Tibial nerve (tissue), 3 donors: ENCODE measurements around the gene RNF149.

Experiments
- POLR2A ChIP-seq, 2 donors: fragments of 450-650 bp; IDR thresholded peaks; one replicate each; pipeline ENCODE4 v1.6.1; 2017; ENCODE audit warnings: antibody characterized with exemption in 2 of 2, mild to moderate bottlenecking in 2 of 2, moderate library complexity in 2 of 2
- TF ChIP-seq, protein P1 (sequence below), 5 experiments: fragments of 200-600 bp in 3 of 5; fragments of 450-650 bp in 2 of 5; sonication (generic) in 3 of 5; IDR thresholded peaks; one replicate each; pipeline ENCODE4 v1.5.1; 2016 to 2019; ENCODE audit warnings: antibody characterized with exemption in 5 of 5, mild to moderate bottlenecking in 3 of 5, moderate library complexity in 2 of 5

- TF ChIP-seq, protein P1, sequence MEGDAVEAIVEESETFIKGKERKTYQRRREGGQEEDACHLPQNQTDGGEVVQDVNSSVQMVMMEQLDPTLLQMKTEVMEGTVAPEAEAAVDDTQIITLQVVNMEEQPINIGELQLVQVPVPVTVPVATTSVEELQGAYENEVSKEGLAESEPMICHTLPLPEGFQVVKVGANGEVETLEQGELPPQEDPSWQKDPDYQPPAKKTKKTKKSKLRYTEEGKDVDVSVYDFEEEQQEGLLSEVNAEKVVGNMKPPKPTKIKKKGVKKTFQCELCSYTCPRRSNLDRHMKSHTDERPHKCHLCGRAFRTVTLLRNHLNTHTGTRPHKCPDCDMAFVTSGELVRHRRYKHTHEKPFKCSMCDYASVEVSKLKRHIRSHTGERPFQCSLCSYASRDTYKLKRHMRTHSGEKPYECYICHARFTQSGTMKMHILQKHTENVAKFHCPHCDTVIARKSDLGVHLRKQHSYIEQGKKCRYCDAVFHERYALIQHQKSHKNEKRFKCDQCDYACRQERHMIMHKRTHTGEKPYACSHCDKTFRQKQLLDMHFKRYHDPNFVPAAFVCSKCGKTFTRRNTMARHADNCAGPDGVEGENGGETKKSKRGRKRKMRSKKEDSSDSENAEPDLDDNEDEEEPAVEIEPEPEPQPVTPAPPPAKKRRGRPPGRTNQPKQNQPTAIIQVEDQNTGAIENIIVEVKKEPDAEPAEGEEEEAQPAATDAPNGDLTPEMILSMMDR (IDR thresholded peaks at IDR 0.05): no peak
- TF ChIP-seq POLR2A (IDR thresholded peaks at IDR 0.05): no peak
Measured at GRCh38 chr2:101277111-101277510, 31.4 kb downstream of the RNF149 start.
